Neural cell (in vitro differentiated cells): Measurements from ENCODE around the gene APRT. TPM values are rescaled to one million over a fixed set of nuclear protein-coding genes. Genes with fewer than 3 reads are reported as not detected.

Experiments used
- H2AFZ ChIP-seq: fragments of 200-600, 300-800 bp; sonication (generic), shearing (Covaris generic); 2 replicates; pipeline ENCODE4 v1.6.0; 2014; ENCODE audit warnings: low read depth, mild to moderate bottlenecking, antibody characterized with exemption, low read length, moderate library complexity
- H3F3A ChIP-seq: fragments of 200-600 bp; shearing (Covaris generic); 2 replicates; pipeline ENCODE4 v1.6.1; 2016; ENCODE audit warnings: mild to moderate bottlenecking, moderate library complexity, mixed read lengths, antibody characterized with exemption, low read length; ENCODE audit not compliant: insufficient read depth, poor library complexity, severe bottlenecking
- H3K27ac ChIP-seq: fragments of 200-600, 300-800 bp; sonication (generic), shearing (Covaris generic); 2 replicates; pipeline ENCODE4 v1.5.1; 2014; ENCODE audit warnings: mild to moderate bottlenecking, low read length, moderate library complexity
- H3K27me3 ChIP-seq: fragments of 300-800, 200-600 bp; sonication (generic), shearing (Covaris generic); 2 replicates; pipeline ENCODE4 v1.6.0; 2014; ENCODE audit warnings: mild to moderate bottlenecking, low read depth, low read length, moderate library complexity; ENCODE audit not compliant: insufficient read depth
- H3K36me3 ChIP-seq: fragments of 300-800, 200-600 bp; sonication (generic), shearing (Covaris generic); 2 replicates; pipeline ENCODE4 v1.5.1; 2014; ENCODE audit warnings: mild to moderate bottlenecking, antibody characterized with exemption, low read length, moderate library complexity; ENCODE audit not compliant: insufficient read depth
- H3K4me2 ChIP-seq: fragments of 300-800, 200-600 bp; sonication (generic), shearing (Covaris generic); 2 replicates; pipeline ENCODE4 v1.6.0; 2014; ENCODE audit warnings: mild to moderate bottlenecking, low read length
- H3K4me3 ChIP-seq: fragments of 300-800, 200-600 bp; sonication (generic), shearing (Covaris generic); 2 replicates; pipeline ENCODE4 v1.5.1; 2014; ENCODE audit warnings: mild to moderate bottlenecking, low read length, moderate library complexity
- H3K79me2 ChIP-seq: fragments of 200-600 bp; shearing (Covaris generic); replicated peaks from 2 replicates; pipeline ENCODE4 v1.6.0; 2014; ENCODE audit warnings: mild to moderate bottlenecking, low read length, moderate library complexity; ENCODE audit not compliant: insufficient read depth
- H3K9ac ChIP-seq: fragments of 300-800, 200-600 bp; sonication (generic), shearing (Covaris generic); 2 replicates; pipeline ENCODE4 v1.6.1; 2016; ENCODE audit warnings: mild to moderate bottlenecking, low read length, mixed read lengths
- H3K9me2 ChIP-seq: fragments of 200-600 bp; shearing (Covaris generic); 2 replicates; pipeline ENCODE4 v1.6.1; 2016; ENCODE audit warnings: mild to moderate bottlenecking, low read length, mixed read lengths; ENCODE audit not compliant: insufficient read depth
- H3K9me3 ChIP-seq: fragments of 200-600, 300-800 bp; sonication (generic), shearing (Covaris generic); 2 replicates; pipeline ENCODE4 v1.6.1; 2016; ENCODE audit warnings: mild to moderate bottlenecking, mixed run types, low read length, moderate library complexity, mixed read lengths
- H4K20me1 ChIP-seq: fragments of 200-600 bp; shearing (Covaris generic); 2 replicates; pipeline ENCODE4 v1.6.1; 2016; ENCODE audit warnings: mild to moderate bottlenecking, mixed run types; ENCODE audit not compliant: insufficient read depth
- EP300 ChIP-seq: fragments of 450-650 bp; conservative IDR thresholded peaks from 2 replicates; pipeline ENCODE4 v1.6.1; 2014; ENCODE audit warnings: antibody characterized with exemption, mild to moderate bottlenecking, moderate library complexity; ENCODE audit not compliant: poor library complexity, severe bottlenecking
- EZH2 ChIP-seq: fragments of 200-600, 300-800 bp; shearing (Covaris generic), sonication (generic); IDR thresholded peaks from 2 replicates; pipeline ENCODE4 v1.6.1; 2014; ENCODE audit warnings: antibody characterized with exemption, low read length, borderline replicate concordance, mild to moderate bottlenecking; ENCODE audit not compliant: insufficient read depth, poor library complexity, severe bottlenecking
- MXI1 ChIP-seq: fragments of 450-650 bp; conservative IDR thresholded peaks from 2 replicates; pipeline ENCODE4 v1.6.1; 2014; ENCODE audit warnings: antibody characterized with exemption, mild to moderate bottlenecking; ENCODE audit not compliant: poor library complexity, severe bottlenecking
- POLR2AphosphoS5 ChIP-seq: IDR thresholded peaks from 2 replicates; pipeline ENCODE4 v1.6.1; 2012
- RAD21 ChIP-seq: fragments of 450-650 bp; conservative IDR thresholded peaks from 2 replicates; pipeline ENCODE4 v1.6.1; 2014; ENCODE audit warnings: antibody characterized with exemption, mild to moderate bottlenecking, moderate library complexity
- SMC3 ChIP-seq: fragments of 450-650 bp; conservative IDR thresholded peaks from 2 replicates; pipeline ENCODE4 v1.6.1; 2014; ENCODE audit warnings: antibody characterized with exemption, mild to moderate bottlenecking, moderate library complexity; ENCODE audit not compliant: poor library complexity
- TAF1 ChIP-seq: IDR thresholded peaks from 2 replicates; pipeline ENCODE4 v1.6.1; 2012; ENCODE audit warnings: low read depth
- polyA plus RNA-seq: library from polyadenylated mRNA; depleted of rRNA; stranded (reverse); fragments of >200 nt; gene quantifications from 2 replicates; pipeline ENCODE4 v1.2.3, GENCODE V29; 2014
- TF ChIP-seq, protein P1 (sequence below): IDR thresholded peaks from 2 replicates; pipeline ENCODE4 v1.6.1; 2012; ENCODE audit warnings: borderline replicate concordance
- TF ChIP-seq, protein P2 (sequence below): fragments of 450-650 bp; IDR thresholded peaks from 2 replicates; pipeline ENCODE4 v1.5.1; 2014; ENCODE audit warnings: antibody characterized with exemption, mild to moderate bottlenecking, moderate library complexity; ENCODE audit not compliant: poor library complexity, severe bottlenecking

APRT gene
- polyA plus RNA-seq, 1 donor from 2014 or later, result 52.0 TPM

DNA sequence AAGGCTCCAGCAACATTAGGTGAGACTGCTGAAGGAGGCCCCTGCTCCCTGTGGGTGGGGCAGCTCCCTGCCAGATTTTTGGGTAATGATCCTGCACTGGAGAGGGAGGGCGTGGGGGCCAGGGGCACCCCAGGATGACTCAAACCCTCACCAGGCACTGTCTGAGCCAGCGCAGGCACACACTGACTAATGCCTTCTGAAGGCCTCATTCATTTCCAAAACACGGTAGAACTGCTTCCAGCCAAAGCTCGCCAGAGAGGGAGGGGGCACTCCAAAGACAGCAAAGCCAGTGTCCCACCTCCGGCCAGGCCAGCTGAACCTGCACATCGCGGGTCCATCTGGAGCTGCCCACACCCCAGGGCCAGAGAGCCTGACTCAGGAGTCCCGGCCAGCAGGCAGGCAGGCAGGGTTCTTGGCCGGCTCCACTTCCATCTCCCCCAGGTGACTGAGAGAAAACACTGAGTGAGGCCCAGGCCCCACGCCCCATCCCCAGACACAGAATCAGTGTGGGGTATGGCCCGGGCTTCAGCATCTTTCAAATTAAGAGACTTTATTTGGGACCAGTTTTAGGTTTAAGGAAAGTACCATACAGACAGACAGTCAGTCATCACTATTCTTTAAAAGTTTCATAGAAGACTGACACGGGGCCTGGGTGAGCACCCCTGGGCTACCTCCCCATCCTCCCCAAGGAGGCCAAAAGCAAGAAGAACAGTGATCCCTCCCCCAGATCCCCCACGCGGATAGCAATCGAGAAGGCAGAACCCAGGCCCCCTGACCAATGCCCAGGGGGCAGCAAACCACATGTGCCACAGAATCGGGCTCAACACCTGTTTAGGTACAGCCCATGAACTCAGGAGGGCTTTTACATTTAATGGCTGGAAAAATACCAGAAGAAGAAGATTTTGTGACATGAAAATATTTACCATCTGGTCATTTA lies 29.0 kb downstream of the APRT start:
- Histone ChIP-seq H2AFZ (no peak overlapping the region), H3K27ac (no peak overlapping the region), H3F3A (no peaks in the 10 kb centered on the region), H3K79me2 (no peaks in the 10 kb centered on the region), H3K4me2 (no peak overlapping the region), H3K9me3 (no peaks in the 10 kb centered on the region), H4K20me1 (no peaks in the 10 kb centered on the region), H3K9ac (no peak overlapping the region), H3K4me3 (no peak overlapping the region), H3K36me3 (no peaks in the 10 kb centered on the region), H3K27me3 (peaks cover 34% of the 10 kb centered on the region), H3K9me2 (no peaks in the 10 kb centered on the region)
- no peak for TF ChIP-seq TAF1
- no peak for TF ChIP-seq EP300
- TF ChIP-seq SMC3, result no peak
- no peak for TF ChIP-seq EZH2
- no peak for TF ChIP-seq POLR2AphosphoS5
- TF ChIP-seq, protein P1, sequence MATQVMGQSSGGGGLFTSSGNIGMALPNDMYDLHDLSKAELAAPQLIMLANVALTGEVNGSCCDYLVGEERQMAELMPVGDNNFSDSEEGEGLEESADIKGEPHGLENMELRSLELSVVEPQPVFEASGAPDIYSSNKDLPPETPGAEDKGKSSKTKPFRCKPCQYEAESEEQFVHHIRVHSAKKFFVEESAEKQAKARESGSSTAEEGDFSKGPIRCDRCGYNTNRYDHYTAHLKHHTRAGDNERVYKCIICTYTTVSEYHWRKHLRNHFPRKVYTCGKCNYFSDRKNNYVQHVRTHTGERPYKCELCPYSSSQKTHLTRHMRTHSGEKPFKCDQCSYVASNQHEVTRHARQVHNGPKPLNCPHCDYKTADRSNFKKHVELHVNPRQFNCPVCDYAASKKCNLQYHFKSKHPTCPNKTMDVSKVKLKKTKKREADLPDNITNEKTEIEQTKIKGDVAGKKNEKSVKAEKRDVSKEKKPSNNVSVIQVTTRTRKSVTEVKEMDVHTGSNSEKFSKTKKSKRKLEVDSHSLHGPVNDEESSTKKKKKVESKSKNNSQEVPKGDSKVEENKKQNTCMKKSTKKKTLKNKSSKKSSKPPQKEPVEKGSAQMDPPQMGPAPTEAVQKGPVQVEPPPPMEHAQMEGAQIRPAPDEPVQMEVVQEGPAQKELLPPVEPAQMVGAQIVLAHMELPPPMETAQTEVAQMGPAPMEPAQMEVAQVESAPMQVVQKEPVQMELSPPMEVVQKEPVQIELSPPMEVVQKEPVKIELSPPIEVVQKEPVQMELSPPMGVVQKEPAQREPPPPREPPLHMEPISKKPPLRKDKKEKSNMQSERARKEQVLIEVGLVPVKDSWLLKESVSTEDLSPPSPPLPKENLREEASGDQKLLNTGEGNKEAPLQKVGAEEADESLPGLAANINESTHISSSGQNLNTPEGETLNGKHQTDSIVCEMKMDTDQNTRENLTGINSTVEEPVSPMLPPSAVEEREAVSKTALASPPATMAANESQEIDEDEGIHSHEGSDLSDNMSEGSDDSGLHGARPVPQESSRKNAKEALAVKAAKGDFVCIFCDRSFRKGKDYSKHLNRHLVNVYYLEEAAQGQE, result no peak
- TF ChIP-seq RAD21, result no peak

DNA sequence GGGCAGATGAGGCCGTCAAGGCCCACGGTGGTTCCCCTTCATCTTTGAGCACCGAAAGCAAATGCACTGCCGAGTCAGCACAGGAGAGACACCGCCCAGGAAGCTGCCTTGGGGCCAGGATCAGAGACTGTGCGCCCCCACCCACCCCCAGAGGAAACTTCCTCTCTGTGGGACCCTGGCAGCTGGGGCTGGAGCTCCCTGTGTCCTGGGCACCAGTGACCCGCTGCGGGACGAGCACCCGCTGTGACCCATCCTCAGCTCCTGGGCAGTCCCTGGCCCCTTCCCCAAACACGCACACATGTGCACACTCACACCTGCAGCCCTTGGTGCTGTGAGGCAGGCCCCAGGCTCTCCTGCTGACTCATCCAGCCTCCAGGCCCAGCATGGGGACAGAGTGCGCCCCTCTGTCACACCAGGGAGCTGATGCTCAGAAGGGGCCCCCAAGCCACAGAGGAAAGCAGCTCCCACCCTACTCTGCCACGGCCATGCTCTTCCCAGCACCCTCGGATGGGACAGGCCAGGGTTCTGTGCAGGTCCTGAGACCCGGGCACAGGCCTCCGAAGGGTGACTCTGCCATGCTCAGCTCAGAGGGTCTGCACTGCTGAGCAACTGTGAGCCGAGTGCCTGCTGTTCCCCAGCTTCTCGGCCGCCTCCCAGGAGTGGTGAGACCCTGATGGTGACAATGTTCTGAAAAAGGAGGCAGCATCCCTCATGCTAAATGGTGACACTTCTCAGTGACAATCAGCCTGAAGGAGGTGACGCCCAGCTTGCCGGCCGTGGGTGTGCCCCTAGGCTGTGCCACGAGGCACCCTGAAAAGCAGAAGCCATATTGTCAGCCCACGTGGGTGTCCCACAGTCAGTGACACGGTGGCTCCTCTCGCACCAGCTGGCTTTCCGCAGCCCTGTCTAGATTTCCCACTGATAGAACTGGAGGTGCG lies 30.3 kb downstream of the APRT start:
- Histone ChIP-seq H3K4me2 (no peak overlapping the region), H3K27me3 (peaks cover 34% of the 10 kb centered on the region), H4K20me1 (no peaks in the 10 kb centered on the region), H3K79me2 (no peaks in the 10 kb centered on the region), H2AFZ (no peak overlapping the region), H3K9me3 (no peaks in the 10 kb centered on the region), H3K36me3 (no peaks in the 10 kb centered on the region), H3F3A (no peaks in the 10 kb centered on the region), H3K9ac (no peak overlapping the region), H3K4me3 (no peak overlapping the region), H3K27ac (no peak overlapping the region), H3K9me2 (no peaks in the 10 kb centered on the region)
- TF ChIP-seq RAD21 (no peak), EZH2 (no peak), MXI1 (no peak), TAF1 (no peak), POLR2AphosphoS5 (no peak), SMC3 (no peak), EP300 (no peak)
- TF ChIP-seq, protein P1, result no peak
- TF ChIP-seq, protein P2, sequence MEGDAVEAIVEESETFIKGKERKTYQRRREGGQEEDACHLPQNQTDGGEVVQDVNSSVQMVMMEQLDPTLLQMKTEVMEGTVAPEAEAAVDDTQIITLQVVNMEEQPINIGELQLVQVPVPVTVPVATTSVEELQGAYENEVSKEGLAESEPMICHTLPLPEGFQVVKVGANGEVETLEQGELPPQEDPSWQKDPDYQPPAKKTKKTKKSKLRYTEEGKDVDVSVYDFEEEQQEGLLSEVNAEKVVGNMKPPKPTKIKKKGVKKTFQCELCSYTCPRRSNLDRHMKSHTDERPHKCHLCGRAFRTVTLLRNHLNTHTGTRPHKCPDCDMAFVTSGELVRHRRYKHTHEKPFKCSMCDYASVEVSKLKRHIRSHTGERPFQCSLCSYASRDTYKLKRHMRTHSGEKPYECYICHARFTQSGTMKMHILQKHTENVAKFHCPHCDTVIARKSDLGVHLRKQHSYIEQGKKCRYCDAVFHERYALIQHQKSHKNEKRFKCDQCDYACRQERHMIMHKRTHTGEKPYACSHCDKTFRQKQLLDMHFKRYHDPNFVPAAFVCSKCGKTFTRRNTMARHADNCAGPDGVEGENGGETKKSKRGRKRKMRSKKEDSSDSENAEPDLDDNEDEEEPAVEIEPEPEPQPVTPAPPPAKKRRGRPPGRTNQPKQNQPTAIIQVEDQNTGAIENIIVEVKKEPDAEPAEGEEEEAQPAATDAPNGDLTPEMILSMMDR, result no peak
